GM19395 (cell line): ENCODE results near the gene SHOC2.
A peak's percentile ranks its signal among the peaks of the same experiment; 100 is the strongest.

Source experiments
- ATAC-seq: cut with Tn5 transposase; IDR thresholded peaks from one replicate; pipeline ENCODE4 v1.9.1; 2021; ENCODE audit warnings: mild to moderate bottlenecking, moderate library complexity; ENCODE audit not compliant: unreplicated experiment

SHOC2 gene

GRCh38 chr10:110919349-110919931 lies at the start of gene SHOC2:
TSS of gene SHOC2 (plus strand) at chr10:110919604. CDS start at chr10:110964359, 44,755 bp downstream.
- ATAC-seq, result peak; percentile 4

GRCh38 chr10:110870823-110871297 lies 48.5 kb upstream of the SHOC2 start:
- no peak for ATAC-seq

- ATAC-seq, result peak; percentile 70
Measured at GRCh38 chr10:110871298-110872084, 47.9 kb upstream of the SHOC2 start, which contains the start of gene PDCD4. TSS of gene PDCD4 (plus strand) at chr10:110871928. CDS start at chr10:110876028, 4,100 bp downstream.

- peak; percentile 44 for ATAC-seq
Measured at GRCh38 chr10:110872145-110872983, 47.0 kb upstream of the SHOC2 start.

- no peak for ATAC-seq
Measured at GRCh38 chr10:110872984-110873923, 46.1 kb upstream of the SHOC2 start.

DNA sequence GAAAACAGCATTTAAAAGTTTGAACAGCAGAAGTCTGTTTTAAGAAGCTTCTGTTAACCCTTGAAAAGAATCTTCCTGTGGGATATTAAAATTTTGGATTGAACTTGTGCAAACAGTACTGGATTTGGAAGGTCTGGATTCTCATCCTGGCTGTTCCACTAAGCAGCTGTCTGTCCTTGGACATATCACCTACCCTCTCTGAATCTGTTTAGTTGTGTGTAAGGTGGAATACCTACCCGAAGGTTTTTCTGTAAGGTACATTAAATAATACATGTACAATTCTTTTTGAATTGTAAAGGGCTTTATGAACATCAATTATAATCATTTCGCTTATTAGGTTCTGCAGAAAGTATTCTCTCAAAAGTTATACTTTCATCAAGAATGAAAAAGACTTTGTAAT lies 45.5 kb upstream of the SHOC2 start:
- ATAC-seq, result no peak

DNA sequence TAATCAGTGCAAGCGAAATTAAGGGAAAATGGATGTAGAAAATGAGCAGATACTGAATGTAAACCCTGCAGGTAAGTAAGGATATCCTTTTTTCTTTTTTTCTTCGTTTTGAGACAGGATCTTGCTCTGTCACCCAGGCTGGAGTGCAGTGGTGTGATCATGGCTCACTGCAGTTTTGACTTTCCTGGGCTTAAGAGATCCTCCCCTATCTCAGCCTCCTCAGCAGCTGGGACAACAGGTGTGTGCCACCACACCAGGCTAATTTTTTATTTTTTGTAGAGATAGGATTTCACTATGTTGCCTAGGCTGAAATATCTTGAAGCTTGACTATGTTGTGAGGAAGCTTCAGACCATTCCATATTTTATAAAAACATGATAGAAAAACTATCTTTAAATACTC lies 43.4 kb upstream of the SHOC2 start:
- ATAC-seq, result no peak

DNA sequence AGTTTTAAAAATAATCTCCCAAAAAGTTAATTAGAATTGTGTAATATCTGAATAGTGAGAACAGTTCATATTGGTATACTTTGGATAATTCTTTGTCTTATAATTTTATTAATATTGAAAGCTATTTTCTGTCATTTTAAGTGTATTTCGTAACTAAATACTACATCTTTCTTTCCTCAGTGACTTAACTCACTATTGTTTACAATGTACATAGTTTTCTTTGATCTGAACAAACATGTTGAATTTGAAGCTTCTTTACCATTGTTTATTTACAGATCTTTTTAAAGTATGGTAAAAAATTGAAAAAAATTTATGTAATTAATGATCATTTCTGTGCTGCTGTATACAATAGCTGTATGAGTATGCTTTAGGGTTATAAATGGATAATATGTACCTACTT lies 42.6 kb upstream of the SHOC2 start:
- no peak for ATAC-seq

GRCh38 chr10:110880012-110880411 lies 39.4 kb upstream of the SHOC2 start:
- no peak for ATAC-seq

DNA sequence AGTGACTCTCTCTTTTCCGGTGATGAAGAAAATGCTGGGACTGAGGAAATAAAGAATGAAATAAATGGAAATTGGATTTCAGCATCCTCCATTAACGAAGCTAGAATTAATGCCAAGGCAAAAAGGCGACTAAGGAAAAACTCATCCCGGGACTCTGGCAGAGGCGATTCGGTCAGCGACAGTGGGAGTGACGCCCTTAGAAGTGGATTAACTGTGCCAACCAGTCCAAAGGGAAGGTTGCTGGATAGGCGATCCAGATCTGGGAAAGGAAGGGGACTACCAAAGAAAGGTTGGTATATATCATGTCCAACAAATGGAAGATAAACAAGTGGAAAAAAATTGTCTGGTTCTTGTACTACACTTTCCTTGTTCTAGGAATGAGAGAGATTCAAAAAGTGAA lies 38.2 kb upstream of the SHOC2 start:
- ATAC-seq, result no peak

- no peak for ATAC-seq
Measured at GRCh38 chr10:110881905-110882304, 37.5 kb upstream of the SHOC2 start.

- no peak for ATAC-seq
Measured at GRCh38 chr10:110883924-110884323, 35.5 kb upstream of the SHOC2 start.

- ATAC-seq, result no peak
Measured at GRCh38 chr10:110885932-110886674, 33.3 kb upstream of the SHOC2 start.

- ATAC-seq, result no peak
Measured at GRCh38 chr10:110887560-110887959, 31.8 kb upstream of the SHOC2 start.

- no peak for ATAC-seq
Measured at GRCh38 chr10:110892602-110893288, 26.7 kb upstream of the SHOC2 start.

GRCh38 chr10:110893559-110894179 lies 25.7 kb upstream of the SHOC2 start:
- peak; percentile 81 for ATAC-seq

- no peak for ATAC-seq
Measured at GRCh38 chr10:110897184-110897583, 22.2 kb upstream of the SHOC2 start.

DNA sequence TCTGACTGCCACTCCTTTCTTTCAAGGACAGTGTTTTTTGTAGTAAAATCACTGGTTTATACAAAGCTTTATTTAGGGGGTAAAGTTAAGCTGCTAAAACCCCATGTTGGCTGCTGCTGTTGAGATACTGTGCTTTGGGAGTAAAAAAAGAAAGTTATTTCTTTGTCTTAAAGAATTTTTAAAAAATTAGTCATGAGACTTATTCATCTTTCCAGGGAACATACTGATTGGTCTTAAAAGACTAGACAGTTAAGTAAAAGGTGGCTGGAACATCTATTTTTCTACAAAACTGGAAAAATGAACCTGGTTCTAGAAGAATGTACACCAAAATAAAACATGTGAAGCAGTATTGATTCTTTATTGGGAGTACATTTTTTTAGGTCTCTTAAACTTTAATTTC lies 21.0 kb upstream of the SHOC2 start:
- no peak for ATAC-seq

DNA sequence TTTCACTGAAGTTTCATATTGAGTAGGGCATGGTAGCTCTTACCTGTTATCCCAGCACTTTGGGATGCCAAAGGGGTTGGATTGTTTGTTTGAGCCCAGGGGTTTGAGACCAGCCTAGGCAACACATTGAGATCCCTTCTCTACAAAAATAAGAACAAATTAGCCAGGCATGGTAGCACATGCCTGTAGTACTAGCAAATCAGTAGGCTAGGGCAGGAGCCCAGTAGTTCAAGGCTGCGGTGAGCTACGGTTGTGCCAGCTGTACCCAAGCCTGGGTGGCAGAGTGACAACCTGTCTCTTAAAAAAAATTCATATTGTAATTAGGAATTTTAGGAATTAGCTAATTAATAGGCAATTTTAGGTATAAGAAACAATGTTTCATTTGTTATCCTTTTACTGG lies 18.4 kb upstream of the SHOC2 start:
- no peak for ATAC-seq
